Calu3 (cell line): Measurements from ENCODE around the gene ORM2. TPM values are rescaled to one million over a fixed set of nuclear protein-coding genes. Genes with fewer than 3 reads are reported as not detected.

Source experiments
- BruUV-seq: library from RNA; stranded (reverse); fragments of 400-500 nt; replicated peaks from 2 replicates; lab custom pipeline; 2021; lab: Mats Ljungman, UMichigan
- CTCF ChIA-PET: fragments of 300-600 bp; sonication (Branson Sonifier 250); formaldehyde crosslinking; loops from one replicate; lab custom pipeline; 2022; ENCODE audit warnings: antibody characterized with exemption; lab: Charles Lee
- DNase-seq: peaks from one replicate; pipeline ENCODE4 v3.0.0; 2022
- H3K27ac Mint-ChIP-seq: one replicate; pipeline ENCODE4 v1.8.0; 2022; ENCODE audit warnings: mixed read lengths; ENCODE audit not compliant: unreplicated experiment
- H3K27me3 Mint-ChIP-seq: one replicate; pipeline ENCODE4 v1.8.0; 2022; ENCODE audit warnings: mixed read lengths; ENCODE audit not compliant: unreplicated experiment
- H3K36me3 Mint-ChIP-seq: one replicate; pipeline ENCODE4 v1.8.0; 2022; ENCODE audit warnings: mild to moderate bottlenecking, moderate library complexity, mixed read lengths; ENCODE audit not compliant: insufficient read depth, unreplicated experiment
- H3K4me1 Mint-ChIP-seq: one replicate; pipeline ENCODE4 v1.8.0; 2022; ENCODE audit warnings: mild to moderate bottlenecking, low read depth, mixed read lengths; ENCODE audit not compliant: unreplicated experiment
- H3K4me3 Mint-ChIP-seq: one replicate; pipeline ENCODE4 v1.8.0; 2022; ENCODE audit warnings: mild to moderate bottlenecking, low read depth, moderate library complexity, mixed read lengths; ENCODE audit not compliant: unreplicated experiment
- H3K9me3 Mint-ChIP-seq: one replicate; pipeline ENCODE4 v1.8.0; 2022; ENCODE audit warnings: low read depth, mixed read lengths; ENCODE audit not compliant: unreplicated experiment
- intact Hi-C: fragments of 100-400 bp; cut with micrococcal nuclease; formaldehyde crosslinking; loops from one replicate; pipeline ENCODE4 v1.10.0; 2022; ENCODE audit not compliant: unreplicated experiment
- total RNA-seq: library from RNA; stranded (reverse); gene quantifications from 2 replicates; pipeline ENCODE4 v1.2.3, GENCODE V29; 2022
- TF ChIP-seq, protein P1 (sequence below): fragments of 200-600 bp; IDR thresholded peaks from one replicate; pipeline ENCODE4 v1.8.0; 2022; ENCODE audit warnings: antibody characterized with exemption; ENCODE audit not compliant: unreplicated experiment

The ORM2 gene
- total RNA-seq, 1 experiment from 2014 or later: not detected

DNA sequence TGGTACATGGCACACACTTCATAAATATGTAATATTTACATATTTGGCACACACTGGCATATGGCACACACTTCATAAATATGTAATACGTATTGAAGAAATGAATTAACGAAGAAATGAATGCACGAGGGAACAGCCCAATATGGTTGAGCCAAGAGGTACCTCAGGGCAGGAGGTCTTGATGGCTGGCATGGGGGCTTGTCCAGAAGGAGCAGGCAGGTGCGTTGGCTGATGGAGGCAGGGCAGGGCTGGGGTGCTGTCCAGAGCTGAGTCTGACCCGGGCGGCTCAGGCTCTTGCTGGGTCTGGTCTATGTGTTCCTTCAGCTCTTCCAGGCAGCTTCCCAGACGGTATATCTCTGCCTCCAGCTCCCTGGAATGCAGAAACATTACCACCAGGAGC lies 31.9 kb downstream of the ORM2 start:
- CTCF ChIA-PET: no interaction called here
- TF ChIP-seq, protein P1, sequence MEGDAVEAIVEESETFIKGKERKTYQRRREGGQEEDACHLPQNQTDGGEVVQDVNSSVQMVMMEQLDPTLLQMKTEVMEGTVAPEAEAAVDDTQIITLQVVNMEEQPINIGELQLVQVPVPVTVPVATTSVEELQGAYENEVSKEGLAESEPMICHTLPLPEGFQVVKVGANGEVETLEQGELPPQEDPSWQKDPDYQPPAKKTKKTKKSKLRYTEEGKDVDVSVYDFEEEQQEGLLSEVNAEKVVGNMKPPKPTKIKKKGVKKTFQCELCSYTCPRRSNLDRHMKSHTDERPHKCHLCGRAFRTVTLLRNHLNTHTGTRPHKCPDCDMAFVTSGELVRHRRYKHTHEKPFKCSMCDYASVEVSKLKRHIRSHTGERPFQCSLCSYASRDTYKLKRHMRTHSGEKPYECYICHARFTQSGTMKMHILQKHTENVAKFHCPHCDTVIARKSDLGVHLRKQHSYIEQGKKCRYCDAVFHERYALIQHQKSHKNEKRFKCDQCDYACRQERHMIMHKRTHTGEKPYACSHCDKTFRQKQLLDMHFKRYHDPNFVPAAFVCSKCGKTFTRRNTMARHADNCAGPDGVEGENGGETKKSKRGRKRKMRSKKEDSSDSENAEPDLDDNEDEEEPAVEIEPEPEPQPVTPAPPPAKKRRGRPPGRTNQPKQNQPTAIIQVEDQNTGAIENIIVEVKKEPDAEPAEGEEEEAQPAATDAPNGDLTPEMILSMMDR: no peak
- H3K9me3 Mint-ChIP-seq: no peaks in the 10 kb centered on the region
- H3K27ac Mint-ChIP-seq: no peak overlapping the region
- H3K36me3 Mint-ChIP-seq: no peaks in the 10 kb centered on the region
- BruUV-seq: no TSS peak
- no peak overlapping the region for H3K4me3 Mint-ChIP-seq
- DNase-seq: no peak
- intact Hi-C loops: no loop called here
- peaks cover 7% of the 10 kb centered on the region for H3K4me1 Mint-ChIP-seq
- H3K27me3 Mint-ChIP-seq: no peaks in the 10 kb centered on the region

DNA sequence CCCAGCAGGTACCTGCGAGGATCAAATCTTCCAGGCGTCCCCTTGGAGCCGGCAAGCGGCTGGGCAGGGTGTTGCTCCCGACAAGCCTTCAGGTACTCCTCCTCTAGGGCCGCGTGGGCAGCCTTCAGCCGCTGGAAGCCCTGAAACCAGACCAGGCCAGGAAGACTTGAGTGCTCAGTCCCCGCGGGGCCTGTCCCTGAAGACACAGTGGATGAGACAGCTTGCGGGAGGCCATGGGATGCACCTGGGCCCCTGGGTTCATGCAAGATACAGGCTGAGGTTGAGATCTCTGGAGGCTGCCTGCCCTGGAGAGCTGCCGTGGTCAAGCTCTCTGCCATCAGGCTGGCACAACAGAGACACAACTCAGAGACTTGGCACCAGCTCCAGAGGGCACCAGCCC lies 32.7 kb downstream of the ORM2 start:
- no TSS peak for BruUV-seq
- Mint-ChIP-seq H3K36me3 (no peaks in the 10 kb centered on the region), H3K27me3 (no peaks in the 10 kb centered on the region), H3K9me3 (no peaks in the 10 kb centered on the region), H3K4me1 (peaks cover 10% of the 10 kb centered on the region), H3K4me3 (no peak overlapping the region), H3K27ac (no peak overlapping the region)
- intact Hi-C loops: no loop called here
- DNase-seq: no peak
- CTCF ChIA-PET: no interaction called here
- TF ChIP-seq, protein P1: no peak

DNA sequence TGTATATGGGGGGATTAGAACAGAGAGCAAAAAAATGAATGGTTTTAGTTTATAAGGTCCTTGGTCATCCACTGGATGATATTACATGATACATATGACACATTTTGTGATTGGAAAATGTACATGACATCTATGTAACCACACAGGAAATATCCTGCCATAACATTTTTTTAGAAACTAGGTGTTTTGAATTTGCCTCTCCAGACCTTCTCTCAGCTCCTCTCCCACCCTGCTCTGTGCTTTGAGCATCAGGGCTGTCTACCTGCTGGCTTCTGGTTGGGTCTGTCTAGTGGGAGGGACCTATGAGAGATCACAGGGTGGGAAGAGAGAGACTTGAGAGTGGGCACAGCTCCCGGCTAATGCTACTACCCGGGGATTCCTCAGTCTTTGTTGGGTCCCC lies 33.8 kb downstream of the ORM2 start:
- TF ChIP-seq, protein P1: no peak
- CTCF ChIA-PET: no interaction called here
- Mint-ChIP-seq H3K27me3 (no peaks in the 10 kb centered on the region), H3K9me3 (no peaks in the 10 kb centered on the region), H3K36me3 (no peaks in the 10 kb centered on the region), H3K4me3 (no peak overlapping the region), H3K4me1 (peaks cover 10% of the 10 kb centered on the region), H3K27ac (no peak overlapping the region)
- BruUV-seq: no TSS peak
- no peak for DNase-seq
- intact Hi-C loops: no loop called here

DNA sequence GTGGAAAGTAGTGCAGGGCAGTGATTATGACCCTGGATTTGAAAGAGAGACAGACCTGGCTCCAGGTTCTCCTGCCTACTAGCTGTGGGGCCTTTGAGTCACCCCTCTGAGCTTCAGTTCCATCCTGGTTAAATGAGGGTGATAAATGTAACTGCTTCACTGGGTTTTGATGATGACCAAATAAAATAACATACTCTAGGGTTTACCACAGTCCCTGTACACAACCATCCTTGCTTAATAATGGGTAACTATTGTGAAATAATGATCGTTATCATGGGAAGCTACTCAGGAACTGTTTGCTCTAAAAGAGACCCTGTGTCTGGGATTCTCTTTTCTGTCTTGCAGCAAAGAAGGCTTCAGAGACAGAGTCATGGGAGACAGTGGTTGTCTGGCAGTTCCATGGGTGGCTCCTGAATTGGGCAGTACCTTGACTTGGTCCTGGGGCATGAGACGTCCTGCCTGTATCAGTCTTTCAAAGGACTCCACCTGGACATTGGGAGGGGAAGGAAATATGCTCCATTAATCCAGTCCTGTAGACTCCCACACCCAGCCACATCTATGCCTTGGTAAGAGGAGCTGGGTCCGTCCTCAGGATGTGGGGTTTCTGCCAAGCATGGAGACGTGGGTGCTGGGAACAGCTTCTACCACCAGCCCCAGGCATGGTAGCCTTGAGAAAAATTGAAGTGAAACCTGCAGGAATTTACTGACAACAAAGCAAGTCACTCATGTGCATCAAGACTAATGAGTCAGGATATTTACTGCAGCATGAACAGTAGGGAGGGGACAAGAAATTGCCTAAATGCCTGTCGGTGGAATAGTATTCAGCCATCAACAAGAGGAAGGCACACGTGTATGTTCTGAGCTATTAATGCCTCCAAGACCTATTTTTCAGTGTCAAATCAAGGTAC lies 34.7 kb downstream of the ORM2 start:
- DNase-seq: no peak
- Mint-ChIP-seq H3K36me3 (no peaks in the 10 kb centered on the region), H3K4me1 (peaks cover 10% of the 10 kb centered on the region), H3K4me3 (no peak overlapping the region), H3K27ac (no peak overlapping the region), H3K27me3 (no peaks in the 10 kb centered on the region), H3K9me3 (no peaks in the 10 kb centered on the region)
- CTCF ChIA-PET: no interaction called here
- BruUV-seq: no TSS peak
- intact Hi-C loops: no loop called here
- TF ChIP-seq, protein P1: no peak
